Ovary (tissue), 9 donors: ENCODE measurements around the gene PTPRJ. TPM values are rescaled to one million over a fixed set of nuclear protein-coding genes. Genes with fewer than 3 reads are reported as not detected.

Source experiments
- DNase-seq, 5 donors: peaks; one replicate each; pipeline ENCODE4 v3.0.0-alpha.2; 2019 to 2020
- H3K27ac ChIP-seq, 2 donors: fragments of 200-600 bp; one replicate each; pipeline versions ENCODE4 v1.5.1 to v1.8.0; 2019 to 2022
- H3K27me3 ChIP-seq: fragments of 200-600 bp; one replicate; pipeline ENCODE4 v1.8.0; 2022
- H3K36me3 ChIP-seq: fragments of 200-600 bp; sonication (generic); one replicate; pipeline ENCODE4 v1.5.1; 2019
- H3K4me1 ChIP-seq: one replicate; pipeline ENCODE4 v1.8.1; 2013; ENCODE audit warnings: mild to moderate bottlenecking, moderate library complexity; ENCODE audit not compliant: insufficient read depth
- H3K4me3 ChIP-seq: fragments of 200-600 bp; sonication (generic); one replicate; pipeline ENCODE4 v1.5.1; 2017
- H3K9me3 ChIP-seq, 2 donors: fragments of 200-600 bp in 1 of 2; sonication (generic) in 1 of 2; one replicate each; pipeline versions ENCODE4 v1.5.1 to v1.8.1; 2013 to 2019; ENCODE audit warnings: mild to moderate bottlenecking in 1 of 2, moderate library complexity in 1 of 2
- EP300 ChIP-seq: sonication (generic); formaldehyde crosslinking; IDR thresholded peaks from one replicate; pipeline ENCODE4 v1.6.1; 2017; ENCODE audit warnings: antibody characterized with exemption
- POLR2A ChIP-seq: fragments of 450-650 bp; IDR thresholded peaks from one replicate; pipeline ENCODE4 v1.6.1; 2017; ENCODE audit warnings: antibody characterized with exemption, mild to moderate bottlenecking, moderate library complexity
- WGBS, 3 donors: extraction: QIAGEN DNeasy Blood & Tissue Kit in 1 of 3; methylation state at CpG; one replicate each; pipeline versions ENCODE4 v1.1.5 to v1.1.7; 2013 to 2017; 5-methylcytosine and 5-hydroxymethylcytosine counted together
- intact Hi-C, 4 donors: fragments of 100-400 bp; cut with DNase I; formaldehyde crosslinking; loops; one replicate each; pipeline versions ENCODE4 v1.11.0 to v1.15.1; 2022 to 2023
- polyA plus RNA-seq, 2 donors: library from polyadenylated mRNA; stranded (reverse); fragments of 200-250 nt in 1 of 2; fragments of 350-450 nt in 1 of 2; fragmentation: Illumina TruSeq in 1 of 2; extraction: RNeasy Lipid Tissue Mini Kit (QIAGEN cat#74804) in 1 of 2; gene quantifications; one replicate each; pipeline ENCODE4 v1.2.3, GENCODE V29; 2013 to 2014
- total RNA-seq, 7 donors: library from RNA; depleted of rRNA in 2 of 7; stranded (reverse); fragments of >200 nt in 2 of 7; fragmentation: NEBNext Ultra II Directional in 3 of 7; extraction: Animal tissue kit (Norgen Biotek cat#: 25700) in 3 of 7; gene quantifications; one replicate each; pipeline versions ENCODE4 v1.1.0 to v1.2.4, GENCODE V29; 2016 to 2023
- TF ChIP-seq, protein P1 (sequence below), 3 donors: fragments of 450-650 bp in 2 of 3; fragments of 200-600 bp in 1 of 3; IDR thresholded peaks; one replicate each; pipeline versions ENCODE4 v1.5.1 to v1.8.0; 2016 to 2022; ENCODE audit warnings: antibody characterized with exemption in 3 of 3, mild to moderate bottlenecking in 1 of 3
- donor health status: DM: no; HTN: no; CAD: no; lungs with moderate emphysema.
- donor health status: DM: no; HTN: no; CAD: no.
- donor health status: Bipolar disorder and iron deficiency.
- donor health status: DM: yes; HTN: yes; CAD: no.
- donor health status: DM: no; HTN: no; CAD: no.
- donor health status: DM: yes; HTN: yes; CAD: no.

The PTPRJ gene
- total and polyA plus RNA-seq, 9 donors, result 1.6 to 16.1 (median 5.5) TPM

- no peak overlapping the region for H3K27ac ChIP-seq
- TF ChIP-seq, protein P1, sequence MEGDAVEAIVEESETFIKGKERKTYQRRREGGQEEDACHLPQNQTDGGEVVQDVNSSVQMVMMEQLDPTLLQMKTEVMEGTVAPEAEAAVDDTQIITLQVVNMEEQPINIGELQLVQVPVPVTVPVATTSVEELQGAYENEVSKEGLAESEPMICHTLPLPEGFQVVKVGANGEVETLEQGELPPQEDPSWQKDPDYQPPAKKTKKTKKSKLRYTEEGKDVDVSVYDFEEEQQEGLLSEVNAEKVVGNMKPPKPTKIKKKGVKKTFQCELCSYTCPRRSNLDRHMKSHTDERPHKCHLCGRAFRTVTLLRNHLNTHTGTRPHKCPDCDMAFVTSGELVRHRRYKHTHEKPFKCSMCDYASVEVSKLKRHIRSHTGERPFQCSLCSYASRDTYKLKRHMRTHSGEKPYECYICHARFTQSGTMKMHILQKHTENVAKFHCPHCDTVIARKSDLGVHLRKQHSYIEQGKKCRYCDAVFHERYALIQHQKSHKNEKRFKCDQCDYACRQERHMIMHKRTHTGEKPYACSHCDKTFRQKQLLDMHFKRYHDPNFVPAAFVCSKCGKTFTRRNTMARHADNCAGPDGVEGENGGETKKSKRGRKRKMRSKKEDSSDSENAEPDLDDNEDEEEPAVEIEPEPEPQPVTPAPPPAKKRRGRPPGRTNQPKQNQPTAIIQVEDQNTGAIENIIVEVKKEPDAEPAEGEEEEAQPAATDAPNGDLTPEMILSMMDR (IDR thresholded peaks at IDR 0.05), result no peak
- no peak for TF ChIP-seq POLR2A
- no peak for TF ChIP-seq EP300
- H3K27me3 ChIP-seq, result no peaks in the 10 kb centered on the region
- no peaks in the 10 kb centered on the region for H3K4me1 ChIP-seq
- 81 to 87% (median 83%) methylated on average over 7 to 8 of the region's 8 CpGs for WGBS, 3 donors
- DNase-seq, result no peak
- no peak overlapping the region for H3K4me3 ChIP-seq
- no peaks in the 10 kb centered on the region for H3K36me3 ChIP-seq
- no peaks in the 10 kb centered on the region for H3K9me3 ChIP-seq
- intact Hi-C loops, result no loop called here
Observed at GRCh38 chr11:48013269-48013901, 33.0 kb downstream of the PTPRJ start.

DNA sequence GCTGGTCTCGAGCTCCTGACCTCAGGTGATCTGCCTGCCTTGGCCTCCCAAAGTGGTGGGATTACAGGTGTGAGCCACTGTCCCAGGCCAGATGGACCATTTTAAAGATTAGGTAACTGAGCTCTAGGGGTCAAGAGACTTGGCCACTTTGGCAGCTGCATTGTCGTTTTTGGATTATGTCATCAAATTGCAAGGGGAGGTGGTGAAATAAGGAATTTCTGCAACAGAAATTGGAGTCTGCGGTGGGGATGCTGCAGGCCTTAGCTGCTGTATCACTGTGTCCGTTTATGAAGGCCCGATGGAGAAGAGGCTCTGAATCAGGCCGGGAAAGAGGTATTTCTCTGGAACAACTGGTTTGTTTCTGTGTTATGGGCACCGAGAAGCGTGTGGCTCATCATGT lies 34.6 kb downstream of the PTPRJ start:
- H3K36me3 ChIP-seq, result no peaks in the 10 kb centered on the region
- DNase-seq, result no peak
- H3K9me3 ChIP-seq, result no peaks in the 10 kb centered on the region
- H3K27ac ChIP-seq, result no peak overlapping the region
- intact Hi-C loops, result no loop called here
- H3K4me3 ChIP-seq, result no peak overlapping the region
- H3K4me1 ChIP-seq, result no peaks in the 10 kb centered on the region
- no peaks in the 10 kb centered on the region for H3K27me3 ChIP-seq
- 82 to 85% (median 83%) methylated on average over 8 of the region's 8 CpGs for WGBS, 3 donors
- TF ChIP-seq POLR2A, result no peak
- TF ChIP-seq, protein P1 (IDR thresholded peaks at IDR 0.05), result no peak
- no peak for TF ChIP-seq EP300

GRCh38 chr11:48017105-48017830 lies 36.9 kb downstream of the PTPRJ start:
- 39 to 69% (median 55%) methylated on average over 1 of the region's 1 CpG for whole genome bisulfite sequencing, 3 donors
- TF ChIP-seq, protein P1 (IDR thresholded peaks at IDR 0.05), result no peak
- no peak for TF ChIP-seq EP300
- TF ChIP-seq POLR2A, result no peak
- Histone ChIP-seq H3K27me3 (no peaks in the 10 kb centered on the region), H3K27ac (no peak overlapping the region), H3K4me3 (no peak overlapping the region), H3K4me1 (no peaks in the 10 kb centered on the region), H3K9me3 (no peaks in the 10 kb centered on the region), H3K36me3 (no peaks in the 10 kb centered on the region)
- intact Hi-C loops, result no loop called here
- no peak for DNase-seq

DNA sequence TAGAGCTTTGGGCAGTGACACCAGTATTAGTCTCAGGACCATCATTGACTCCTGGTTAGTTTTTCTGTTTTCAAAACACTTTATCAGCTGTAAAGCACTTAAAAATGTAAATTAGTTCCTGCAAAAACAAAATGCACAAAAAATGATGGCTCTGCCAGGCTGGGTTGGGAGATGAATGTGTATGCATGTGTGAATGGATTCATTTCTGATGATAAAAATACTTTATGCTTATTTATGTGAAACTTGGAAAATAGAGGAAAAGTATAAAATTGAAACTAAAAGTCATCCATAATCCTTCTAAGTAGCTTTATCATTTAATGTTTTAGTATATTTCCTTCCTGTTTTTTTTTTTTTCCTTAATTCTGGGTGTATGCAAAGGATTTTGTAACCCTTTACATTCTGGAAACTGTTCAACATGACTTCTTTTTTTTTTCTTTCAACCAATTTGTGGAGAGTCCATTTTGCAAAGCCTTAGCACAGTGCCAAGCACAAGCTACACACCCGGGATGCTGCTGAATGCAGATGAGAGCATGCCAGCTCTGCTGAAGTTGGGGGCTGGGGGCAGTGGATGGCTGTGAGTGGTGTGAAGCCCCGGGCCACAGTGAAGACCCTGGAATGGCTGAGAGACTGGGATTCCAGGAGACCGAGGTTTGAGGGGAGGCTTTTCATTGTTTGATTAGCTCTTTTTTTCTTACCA lies 37.6 kb downstream of the PTPRJ start:
- Histone ChIP-seq H3K27ac (no peak overlapping the region), H3K4me3 (no peak overlapping the region), H3K9me3 (no peaks in the 10 kb centered on the region), H3K4me1 (no peaks in the 10 kb centered on the region), H3K36me3 (no peaks in the 10 kb centered on the region), H3K27me3 (no peaks in the 10 kb centered on the region)
- DNase-seq, result no peak
- WGBS, 3 donors, result 23 to 31% (median 28%) methylated on average over 3 of the region's 3 CpGs
- TF ChIP-seq POLR2A (no peak), EP300 (no peak)
- TF ChIP-seq, protein P1 (IDR thresholded peaks at IDR 0.05), result no peak
- intact Hi-C loops, result no loop called here
